OCI-LY7 (cell line): ENCODE measurements around the gene DDX28. TPM values are rescaled to one million over a fixed set of nuclear protein-coding genes. Genes with fewer than 3 reads are reported as not detected.

Source experiments
- BruUV-seq: library from RNA; stranded (reverse); fragments of 400-500 nt; replicated peaks from 2 replicates; lab custom pipeline; 2021; lab: Mats Ljungman, UMichigan
- CTCF ChIA-PET: fragments of 300-600 bp; sonication (Branson Sonifier 250); formaldehyde crosslinking; loops from one replicate; lab custom pipeline; 2022; ENCODE audit warnings: antibody characterized with exemption; ENCODE audit not compliant: unreplicated experiment; lab: Charles Lee
- POLR2A ChIA-PET: fragments of 300-600 bp; sonication (Branson Sonifier 250); formaldehyde crosslinking; loops from one replicate; lab custom pipeline; 2022; ENCODE audit warnings: antibody characterized with exemption; lab: Charles Lee
- DNase-seq: peaks from one replicate; pipeline ENCODE4 v3.0.0-alpha.2; 2015; ENCODE audit warnings: low spot score
- H2AFZ ChIP-seq: fragments of 200-600 bp; sonication (generic), shearing (Covaris generic); 2 replicates; pipeline ENCODE4 v1.6.1; 2014; ENCODE audit warnings: mild to moderate bottlenecking, antibody characterized with exemption, low read length, moderate library complexity
- H3K27ac ChIP-seq: fragments of 200-600 bp; sonication (generic); 2 replicates; pipeline ENCODE4 v1.5.1; 2014; ENCODE audit warnings: mixed run types, low read depth, mild to moderate bottlenecking, moderate library complexity, low read length, inconsistent platforms; ENCODE audit not compliant: poor library complexity, severe bottlenecking
- H3K36me3 ChIP-seq: fragments of 200-600 bp; sonication (generic); 2 replicates; pipeline ENCODE4 v1.6.1; 2014; ENCODE audit warnings: mild to moderate bottlenecking, antibody characterized with exemption, low read length, moderate library complexity, mixed read lengths; ENCODE audit not compliant: insufficient read depth
- H3K4me1 ChIP-seq: fragments of 200-600 bp; sonication (generic); 2 replicates; pipeline ENCODE4 v1.5.1; 2014; ENCODE audit warnings: mild to moderate bottlenecking, low read length; ENCODE audit not compliant: insufficient read depth, poor library complexity, severe bottlenecking
- H3K4me2 ChIP-seq: fragments of 200-600 bp; sonication (generic); 2 replicates; pipeline ENCODE4 v1.6.1; 2014; ENCODE audit warnings: mild to moderate bottlenecking, low read length
- H3K4me3 ChIP-seq: fragments of 200-600 bp; sonication (generic); 2 replicates; pipeline ENCODE4 v1.5.1; 2014; ENCODE audit warnings: mild to moderate bottlenecking, low read depth, low read length; ENCODE audit not compliant: poor library complexity, severe bottlenecking
- H3K79me2 ChIP-seq: fragments of 200-600 bp; sonication (generic); 2 replicates; pipeline ENCODE4 v1.6.1; 2016; ENCODE audit warnings: low read depth, mild to moderate bottlenecking, low read length, moderate library complexity, mixed read lengths; ENCODE audit not compliant: insufficient read depth
- H3K9me2 ChIP-seq: fragments of 200-600 bp; sonication (generic); 2 replicates; pipeline ENCODE4 v1.6.1; 2016; ENCODE audit warnings: mild to moderate bottlenecking, low read length, mixed read lengths; ENCODE audit not compliant: insufficient read depth
- H3K9me3 ChIP-seq: fragments of 200-600 bp; sonication (generic); 2 replicates; pipeline ENCODE4 v1.6.1; 2014; ENCODE audit warnings: mild to moderate bottlenecking, mixed run types, low read length, mixed read lengths
- H4K20me1 ChIP-seq: fragments of 200-600 bp; sonication (generic); 2 replicates; pipeline ENCODE4 v1.6.1; 2014; ENCODE audit warnings: mild to moderate bottlenecking, antibody characterized with exemption, low read length, moderate library complexity, mixed read lengths; ENCODE audit not compliant: insufficient read depth
- EZH2phosphoT487 ChIP-seq: fragments of 200-600 bp; sonication (generic); IDR thresholded peaks from 2 replicates; pipeline ENCODE4 v1.6.1; 2018; ENCODE audit warnings: low read depth, borderline replicate concordance, mild to moderate bottlenecking, mixed run types, antibody characterized with exemption, low read length, moderate library complexity, mixed read lengths
- intact Hi-C: fragments of 100-400 bp; cut with micrococcal nuclease; formaldehyde crosslinking; loops from one replicate; pipeline ENCODE4 v1.10.0; 2022; ENCODE audit not compliant: unreplicated experiment
- total RNA-seq, 2 experiments: library from RNA; depleted of rRNA in 1 of 2; stranded (reverse); fragments of >200 nt in 1 of 2; shearing (Covaris generic) in 1 of 2; gene quantifications; 2 replicates each; pipeline ENCODE4 v1.2.3, GENCODE V29; 2014 to 2022
- TF ChIP-seq, protein P1 (sequence below): fragments of 200-600 bp; sonication (generic); conservative IDR thresholded peaks from 2 replicates; pipeline ENCODE4 v1.5.1; 2014; ENCODE audit warnings: mild to moderate bottlenecking, antibody characterized with exemption, low read length, moderate library complexity, mixed read lengths

DDX28 gene
- total RNA-seq, 2 experiments from 2014 or later, result 18.1 to 31.4 TPM

DNA sequence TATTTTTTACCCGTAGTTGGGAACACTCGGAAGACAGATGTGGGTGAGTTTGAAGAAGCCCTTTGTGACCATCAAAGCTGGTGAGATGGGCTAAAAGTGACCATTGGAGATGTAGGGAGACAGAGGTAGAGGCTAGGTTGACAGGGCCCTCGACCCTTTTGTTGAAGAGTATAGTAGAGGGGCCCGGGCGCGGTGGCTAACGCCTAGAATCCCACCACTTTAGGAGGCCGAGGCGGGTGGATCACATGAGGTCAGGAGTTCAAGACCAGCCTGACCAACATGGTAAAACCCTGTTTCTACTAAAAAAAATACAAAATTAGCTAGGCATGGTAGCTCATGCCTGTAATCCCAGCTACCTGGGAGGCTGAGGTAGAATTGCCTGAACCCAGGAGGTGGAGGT lies 45.9 kb upstream of the DDX28 start:
- Histone ChIP-seq H3K36me3 (peaks cover 51% of the 10 kb centered on the region), H3K4me2 (no peak overlapping the region), H3K79me2 (no peaks in the 10 kb centered on the region), H3K9me2 (no peaks in the 10 kb centered on the region), H2AFZ (no peak overlapping the region), H3K27ac (no peak overlapping the region), H4K20me1 (no peaks in the 10 kb centered on the region), H3K4me1 (peaks cover 45% of the 10 kb centered on the region), H3K9me3 (no peaks in the 10 kb centered on the region), H3K4me3 (no peak overlapping the region)
- ChIA-PET POLR2A (interaction anchor here (0.7 to 1.1 kb wide), 3 partner anchors 22 to 75 kb away, joined by 4 to 5 read pairs (median 4); no protein-coding TSS in a partner anchor), CTCF (interaction anchor here (4.0 kb wide), 1 partner anchor 16 kb away, joined by 34 read pairs; the partner anchor contains the start of gene NFATC3)
- no TSS peak for BruUV-seq
- intact Hi-C loops, result no loop called here
- no peak for TF ChIP-seq EZH2phosphoT487
- TF ChIP-seq, protein P1, sequence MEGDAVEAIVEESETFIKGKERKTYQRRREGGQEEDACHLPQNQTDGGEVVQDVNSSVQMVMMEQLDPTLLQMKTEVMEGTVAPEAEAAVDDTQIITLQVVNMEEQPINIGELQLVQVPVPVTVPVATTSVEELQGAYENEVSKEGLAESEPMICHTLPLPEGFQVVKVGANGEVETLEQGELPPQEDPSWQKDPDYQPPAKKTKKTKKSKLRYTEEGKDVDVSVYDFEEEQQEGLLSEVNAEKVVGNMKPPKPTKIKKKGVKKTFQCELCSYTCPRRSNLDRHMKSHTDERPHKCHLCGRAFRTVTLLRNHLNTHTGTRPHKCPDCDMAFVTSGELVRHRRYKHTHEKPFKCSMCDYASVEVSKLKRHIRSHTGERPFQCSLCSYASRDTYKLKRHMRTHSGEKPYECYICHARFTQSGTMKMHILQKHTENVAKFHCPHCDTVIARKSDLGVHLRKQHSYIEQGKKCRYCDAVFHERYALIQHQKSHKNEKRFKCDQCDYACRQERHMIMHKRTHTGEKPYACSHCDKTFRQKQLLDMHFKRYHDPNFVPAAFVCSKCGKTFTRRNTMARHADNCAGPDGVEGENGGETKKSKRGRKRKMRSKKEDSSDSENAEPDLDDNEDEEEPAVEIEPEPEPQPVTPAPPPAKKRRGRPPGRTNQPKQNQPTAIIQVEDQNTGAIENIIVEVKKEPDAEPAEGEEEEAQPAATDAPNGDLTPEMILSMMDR, result no peak
- no peak for DNase-seq

DNA sequence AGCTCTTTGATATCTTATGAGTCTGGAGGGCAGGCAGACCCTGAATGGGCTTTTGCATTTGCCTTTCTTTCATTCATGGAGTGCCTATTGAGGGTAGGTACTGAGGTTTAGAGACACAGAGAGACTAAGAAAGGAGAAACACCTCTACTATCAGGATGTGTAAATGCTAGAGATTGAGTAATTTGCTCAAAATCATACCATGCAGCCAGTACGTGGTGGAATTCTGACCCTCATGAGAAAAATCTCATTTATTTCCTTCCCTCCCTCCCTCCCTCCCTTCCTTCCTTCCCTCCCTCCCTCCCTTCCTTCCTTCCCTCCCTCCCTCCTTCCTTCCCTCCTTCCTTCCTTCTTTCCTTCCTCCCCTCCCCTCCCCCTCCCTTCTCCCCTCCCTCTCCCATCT lies 43.7 kb upstream of the DDX28 start:
- H3K4me3 ChIP-seq, result no peak overlapping the region
- H3K4me2 ChIP-seq, result no peak overlapping the region
- peaks cover 38% of the 10 kb centered on the region for H3K36me3 ChIP-seq
- peaks cover 24% of the 10 kb centered on the region for H3K4me1 ChIP-seq
- no peak for TF ChIP-seq EZH2phosphoT487
- TF ChIP-seq, protein P1, result no peak
- POLR2A ChIA-PET, result interaction anchor here (0.6 to 0.8 kb wide), 3 partner anchors 18 to 250 kb away, joined by 3 to 7 read pairs (median 4); partner anchors contain the start of gene NFATC3
- CTCF ChIA-PET, result no interaction called here
- no peaks in the 10 kb centered on the region for H3K9me2 ChIP-seq
- H2AFZ ChIP-seq, result no peak overlapping the region
- H3K79me2 ChIP-seq, result no peaks in the 10 kb centered on the region
- H4K20me1 ChIP-seq, result no peaks in the 10 kb centered on the region
- intact Hi-C loops, result no loop called here
- H3K27ac ChIP-seq, result no peak overlapping the region
- BruUV-seq, result no TSS peak
- no peaks in the 10 kb centered on the region for H3K9me3 ChIP-seq
- DNase-seq, result no peak

DNA sequence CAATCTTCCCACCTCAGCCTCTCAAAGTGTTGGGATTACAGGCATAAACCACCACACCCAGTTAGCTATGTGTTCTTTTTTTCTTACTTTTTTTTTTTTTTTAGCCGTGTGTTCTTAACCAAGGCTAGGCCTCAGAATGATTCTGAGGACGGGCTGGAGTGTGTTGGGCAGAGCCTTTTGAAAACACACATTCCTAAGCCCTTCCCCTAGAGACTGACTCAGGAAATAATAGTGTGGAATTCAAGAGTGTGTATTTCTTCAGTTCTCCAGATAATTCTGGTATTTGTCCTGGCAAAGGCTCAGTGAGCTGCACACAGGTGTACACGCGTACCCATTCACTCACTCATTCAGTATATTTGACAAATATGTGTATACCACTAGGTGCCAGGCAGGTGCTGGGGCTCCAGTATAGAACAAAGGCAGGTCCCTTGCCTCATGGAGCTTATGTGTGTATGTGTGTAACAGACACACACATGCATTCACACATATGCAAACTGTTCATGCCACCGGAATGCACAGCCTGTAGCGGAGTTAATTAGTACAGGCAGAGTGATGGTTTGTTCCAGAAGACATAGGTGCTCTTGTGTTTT lies 42.8 kb upstream of the DDX28 start:
- Histone ChIP-seq H3K4me1 (peaks cover 18% of the 10 kb centered on the region), H3K36me3 (peaks cover 37% of the 10 kb centered on the region), H4K20me1 (no peaks in the 10 kb centered on the region), H3K4me3 (no peak overlapping the region), H2AFZ (no peak overlapping the region), H3K9me3 (no peaks in the 10 kb centered on the region), H3K9me2 (no peaks in the 10 kb centered on the region), H3K79me2 (no peaks in the 10 kb centered on the region), H3K27ac (no peak overlapping the region), H3K4me2 (no peak overlapping the region)
- no TSS peak for BruUV-seq
- ChIA-PET POLR2A (interaction anchor here (0.5 to 0.8 kb wide), 5 partner anchors 8 to 249 kb away, joined by 3 to 7 read pairs (median 3); partner anchors contain the start of gene NFATC3), CTCF (interaction anchor here (1.0 kb wide), 1 partner anchor 18 kb away, joined by 6 read pairs; no protein-coding TSS in a partner anchor)
- DNase-seq, result no peak
- no peak for TF ChIP-seq EZH2phosphoT487
- TF ChIP-seq, protein P1, result no peak
- intact Hi-C loops, result no loop called here
